Mucosa of stomach (tissue), 1 donor: ENCODE results near the gene ZP3.
"Not testable (repeated sequence)": the region's sequence is repeated elsewhere in the genome, so short reads cannot be mapped to it uniquely, and the experiment has no call there.

Source experiments
- H3K27me3 ChIP-seq: one replicate; pipeline ENCODE4 v1.7.0; 2013; ENCODE audit warnings: mild to moderate bottlenecking, low read length; ENCODE audit not compliant: control insufficient read depth, insufficient read depth
- H3K36me3 ChIP-seq: one replicate; pipeline ENCODE4 v1.7.0; 2013; ENCODE audit warnings: low read length; ENCODE audit not compliant: control insufficient read depth, insufficient read depth
- H3K4me1 ChIP-seq: one replicate; pipeline ENCODE4 v1.7.0; 2013; ENCODE audit warnings: mild to moderate bottlenecking, low read length; ENCODE audit not compliant: control insufficient read depth, insufficient read depth
- H3K4me3 ChIP-seq: one replicate; pipeline ENCODE4 v1.7.0; 2013; ENCODE audit warnings: low read length
- H3K9ac ChIP-seq: one replicate; pipeline ENCODE4 v1.7.0; 2013; ENCODE audit warnings: mild to moderate bottlenecking, low read length, moderate library complexity
- H3K9me3 ChIP-seq: one replicate; pipeline ENCODE4 v1.7.0; 2013; ENCODE audit warnings: mild to moderate bottlenecking, low read length, moderate library complexity; ENCODE audit not compliant: control insufficient read depth
- donor health status: Pancreatic carcinoma.

ZP3 gene

DNA sequence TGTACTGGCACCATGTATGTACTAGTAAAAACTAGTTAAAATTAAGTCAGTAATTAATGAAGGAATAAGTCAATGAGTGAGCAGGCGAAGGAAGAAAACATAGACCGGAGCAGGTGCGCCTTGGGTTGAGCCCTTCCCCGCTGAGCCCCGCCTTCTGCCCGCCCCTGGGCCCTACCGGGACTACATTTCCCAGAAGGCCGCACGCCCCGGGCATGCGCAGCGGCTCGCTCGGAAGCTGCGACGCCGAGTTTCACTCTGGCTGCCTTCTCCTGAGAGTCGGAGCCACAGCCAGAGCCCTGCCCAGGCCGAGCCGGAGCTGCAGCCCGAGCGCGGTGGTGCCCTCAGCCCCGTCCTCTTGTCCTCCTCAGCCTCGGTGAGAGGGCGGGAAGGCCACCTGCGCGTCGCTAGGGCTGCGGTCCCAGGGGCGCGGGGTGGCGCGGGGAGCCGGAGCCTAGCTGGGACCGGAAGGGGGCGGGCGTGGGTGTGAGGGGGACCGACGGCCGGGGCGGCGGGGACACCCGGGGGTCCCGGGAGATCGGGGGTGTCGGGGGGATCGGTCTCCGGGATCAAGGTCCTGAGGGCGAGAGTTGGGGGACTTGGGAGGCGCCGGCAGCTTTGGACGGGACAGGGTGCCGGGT lies 36.8 kb downstream of the ZP3 start, which contains the start of gene DTX2:
DTX2 (plus strand) TSS at position 246 of the 638 bp plus-strand sequence. CDS start 18,801 bp downstream, outside the sequence.
- not testable (repeated sequence) for H3K36me3 ChIP-seq, H3K9ac ChIP-seq, H3K4me3 ChIP-seq, H3K9me3 ChIP-seq, H3K4me1 ChIP-seq, H3K27me3 ChIP-seq

DNA sequence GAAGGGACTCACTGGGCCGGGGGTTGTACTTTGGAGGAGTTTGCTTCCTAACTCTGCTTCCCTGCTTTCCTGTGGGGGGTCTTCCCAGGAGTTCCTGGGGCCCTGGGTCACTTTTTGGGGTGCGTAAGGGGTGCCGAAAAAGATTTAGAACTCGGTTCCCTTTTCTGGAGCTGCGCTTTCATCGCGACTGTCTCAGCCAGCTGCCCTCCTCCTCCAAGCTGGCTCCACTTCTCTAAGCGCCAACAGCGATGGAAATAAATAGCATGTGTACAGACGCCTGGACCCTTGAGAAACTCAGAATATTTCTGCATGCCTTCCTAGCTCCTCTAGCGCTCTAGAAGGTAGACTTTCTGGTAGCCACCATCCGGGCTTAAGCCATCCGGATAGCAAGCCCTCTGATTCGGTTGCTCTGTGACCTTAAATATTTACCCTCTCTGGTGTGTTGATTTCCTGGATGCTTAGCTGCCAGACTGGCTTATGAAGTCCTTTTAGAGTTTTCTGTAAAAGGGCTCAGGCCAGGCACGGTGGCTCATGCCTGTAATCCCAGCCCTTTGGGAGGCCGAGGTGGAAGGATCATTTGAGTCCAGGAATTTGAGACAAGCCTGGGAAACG lies 37.6 kb downstream of the ZP3 start:
- H3K9me3 ChIP-seq, H3K27me3 ChIP-seq, H3K36me3 ChIP-seq, H3K9ac ChIP-seq, H3K4me3 ChIP-seq: not testable (repeated sequence)
- peaks cover 11% of the 10 kb centered on the region for H3K4me1 ChIP-seq

DNA sequence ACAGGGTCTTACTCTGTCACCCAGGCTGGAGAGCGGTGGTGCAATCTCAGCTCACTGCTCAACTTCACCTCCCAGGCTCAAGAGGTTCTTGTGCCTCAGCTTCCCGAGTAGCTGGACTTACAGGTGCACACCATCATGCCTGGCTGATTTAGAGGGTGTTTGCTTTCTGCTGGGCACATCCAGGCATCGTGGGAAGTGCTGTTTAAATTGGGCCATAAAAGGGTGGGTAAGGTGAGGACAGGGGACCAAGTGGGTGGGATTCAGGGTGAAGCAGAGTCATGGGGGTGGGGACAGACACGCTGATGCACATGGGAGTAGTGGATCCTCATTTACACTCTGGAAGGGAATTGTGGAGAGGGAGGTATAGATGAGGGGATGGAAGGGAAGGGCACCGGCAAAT lies 40.2 kb downstream of the ZP3 start:
- H3K36me3 ChIP-seq, H3K27me3 ChIP-seq, H3K9ac ChIP-seq, H3K4me3 ChIP-seq, H3K9me3 ChIP-seq: not testable (repeated sequence)
- H3K4me1 ChIP-seq, result peaks cover 15% of the 10 kb centered on the region

DNA sequence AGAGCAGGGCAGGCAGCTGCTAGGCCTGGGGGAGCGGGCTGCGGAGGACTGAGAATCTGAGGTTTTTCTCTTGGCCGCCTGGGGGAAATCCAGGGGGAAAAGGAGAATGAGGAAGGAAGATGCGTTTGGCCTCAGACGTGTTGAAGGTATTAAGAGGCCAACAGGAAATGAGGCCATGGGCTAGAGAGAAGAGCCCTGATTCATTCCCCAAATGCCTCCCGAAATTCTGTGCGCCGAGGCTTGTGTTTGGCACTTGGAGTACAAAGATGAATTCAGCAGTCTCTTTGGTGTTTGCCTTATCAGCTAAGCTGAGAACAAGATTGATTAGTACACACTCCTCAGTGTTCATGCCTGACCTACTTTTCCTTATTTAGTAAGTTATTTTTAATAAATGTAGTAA lies 41.2 kb downstream of the ZP3 start:
- not testable (repeated sequence) for H3K27me3 ChIP-seq, H3K4me3 ChIP-seq, H3K9me3 ChIP-seq, H3K9ac ChIP-seq, H3K36me3 ChIP-seq
- H3K4me1 ChIP-seq, result peaks cover 15% of the 10 kb centered on the region

DNA sequence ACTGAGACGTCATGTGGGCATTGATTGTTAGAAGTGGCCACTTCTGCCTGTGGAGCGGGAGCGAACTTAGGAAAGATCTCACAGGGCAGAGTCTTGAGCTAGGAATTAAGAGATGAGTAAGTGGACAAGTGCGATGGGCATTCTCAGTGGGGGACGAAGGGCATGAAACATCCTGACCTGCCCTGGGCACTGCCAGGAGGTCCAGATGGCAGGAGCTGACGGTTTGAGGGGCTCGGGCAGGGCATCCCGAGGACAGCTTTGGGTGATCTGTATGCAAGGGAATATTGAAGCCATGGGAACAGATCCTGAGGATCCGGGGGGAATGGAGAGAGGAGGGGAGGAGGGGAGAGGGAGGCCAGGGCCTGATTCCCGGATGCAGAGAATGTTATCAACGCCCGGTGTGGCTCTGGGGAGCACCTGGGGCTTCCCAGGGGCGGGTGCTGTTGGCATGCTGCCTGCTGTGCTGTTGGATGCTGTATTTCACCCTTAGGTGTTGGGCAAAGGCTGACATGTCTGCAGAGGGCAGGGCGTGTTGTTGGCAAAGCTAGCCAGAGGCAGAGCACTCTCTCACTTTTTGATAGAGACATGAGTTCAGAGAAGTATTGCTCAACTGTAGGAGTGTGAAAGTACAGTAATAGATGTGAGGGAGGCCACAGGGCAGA lies 43.1 kb downstream of the ZP3 start:
- not testable (repeated sequence) for H3K9ac ChIP-seq

DNA sequence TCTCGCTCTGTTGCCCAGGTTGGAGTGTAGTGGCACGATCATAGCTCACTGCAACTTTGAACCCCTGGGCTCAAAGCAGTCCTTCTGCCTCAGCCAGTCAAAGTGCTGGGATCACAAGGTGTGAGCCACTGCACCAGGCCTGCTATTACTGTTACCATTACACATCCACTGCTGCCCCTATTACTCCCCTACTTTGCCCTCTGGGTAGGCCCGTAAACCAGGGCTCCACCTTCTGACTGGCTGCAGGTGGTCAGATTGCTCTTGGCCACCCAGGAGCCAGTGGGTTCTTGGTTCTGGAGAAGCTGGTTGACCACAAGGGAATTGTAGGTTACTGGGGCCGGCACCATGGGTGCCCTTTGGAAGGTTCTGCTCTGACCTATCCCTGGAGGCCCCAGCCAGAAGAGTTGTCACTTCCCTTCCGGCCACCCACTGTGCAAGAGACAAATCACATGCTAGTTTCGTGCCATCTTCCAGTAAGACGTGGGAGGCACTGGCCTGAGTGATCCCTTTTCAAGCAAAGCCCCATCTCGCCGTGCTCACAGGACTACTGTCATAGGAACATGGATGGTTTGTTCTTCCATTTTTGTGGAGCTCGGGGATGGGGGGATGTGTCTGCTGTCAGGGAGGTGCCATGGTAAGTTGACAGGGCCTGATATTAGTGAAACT lies 46.9 kb downstream of the ZP3 start:
- H3K36me3 ChIP-seq, H3K9me3 ChIP-seq, H3K4me1 ChIP-seq, H3K4me3 ChIP-seq, H3K9ac ChIP-seq, H3K27me3 ChIP-seq: not testable (repeated sequence)

More for the DNA sequence above, 43.1 kb downstream of the ZP3 start:
- H3K9me3 ChIP-seq, H3K27me3 ChIP-seq, H3K36me3 ChIP-seq, H3K4me3 ChIP-seq: not testable (repeated sequence)
- peaks cover 15% of the 10 kb centered on the region for H3K4me1 ChIP-seq

DNA sequence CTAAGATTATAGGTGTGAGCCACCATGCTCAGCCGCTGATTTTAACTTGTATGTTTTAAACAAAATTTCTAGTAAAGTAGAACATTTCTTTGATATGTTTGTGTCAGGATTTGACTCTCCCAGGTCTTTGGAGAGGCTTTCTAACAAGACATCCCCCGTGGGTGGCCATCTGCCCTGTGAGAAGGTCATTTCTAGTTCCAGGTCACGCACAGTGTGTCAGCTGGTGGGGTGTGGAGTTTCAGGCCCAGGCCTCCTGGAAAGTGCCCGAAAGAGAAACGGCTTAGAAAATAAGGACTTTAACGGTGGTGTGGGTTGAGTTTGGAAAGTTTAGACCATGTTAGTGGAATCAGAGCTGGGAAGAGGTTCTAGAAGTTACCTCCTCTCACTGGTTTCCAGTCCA lies 48.3 kb downstream of the ZP3 start:
- H3K9me3 ChIP-seq, H3K4me1 ChIP-seq, H3K36me3 ChIP-seq, H3K9ac ChIP-seq, H3K4me3 ChIP-seq, H3K27me3 ChIP-seq: not testable (repeated sequence)

DNA sequence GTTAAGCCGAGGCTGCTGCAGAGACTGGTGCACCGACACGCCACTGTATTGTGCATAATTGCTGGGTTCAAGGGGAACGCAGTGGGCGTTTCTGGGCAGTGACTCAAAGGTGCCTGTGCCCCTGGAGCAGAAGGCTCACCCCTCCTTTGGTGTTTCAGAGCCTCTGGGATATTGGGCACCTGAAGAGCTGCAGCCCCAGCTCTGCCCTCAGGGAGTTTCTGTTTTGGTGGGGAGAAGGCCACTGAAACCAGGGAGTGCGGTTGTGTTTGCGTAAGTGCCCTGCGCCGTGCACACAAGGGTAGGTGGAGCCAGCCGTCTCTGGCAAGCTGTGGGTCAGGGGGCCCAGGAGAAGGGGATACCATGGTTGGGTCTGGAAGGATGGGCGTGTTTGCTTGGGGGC lies 51.5 kb downstream of the ZP3 start:
- H3K4me3 ChIP-seq, H3K9me3 ChIP-seq, H3K9ac ChIP-seq, H3K27me3 ChIP-seq, H3K4me1 ChIP-seq, H3K36me3 ChIP-seq: not testable (repeated sequence)

DNA sequence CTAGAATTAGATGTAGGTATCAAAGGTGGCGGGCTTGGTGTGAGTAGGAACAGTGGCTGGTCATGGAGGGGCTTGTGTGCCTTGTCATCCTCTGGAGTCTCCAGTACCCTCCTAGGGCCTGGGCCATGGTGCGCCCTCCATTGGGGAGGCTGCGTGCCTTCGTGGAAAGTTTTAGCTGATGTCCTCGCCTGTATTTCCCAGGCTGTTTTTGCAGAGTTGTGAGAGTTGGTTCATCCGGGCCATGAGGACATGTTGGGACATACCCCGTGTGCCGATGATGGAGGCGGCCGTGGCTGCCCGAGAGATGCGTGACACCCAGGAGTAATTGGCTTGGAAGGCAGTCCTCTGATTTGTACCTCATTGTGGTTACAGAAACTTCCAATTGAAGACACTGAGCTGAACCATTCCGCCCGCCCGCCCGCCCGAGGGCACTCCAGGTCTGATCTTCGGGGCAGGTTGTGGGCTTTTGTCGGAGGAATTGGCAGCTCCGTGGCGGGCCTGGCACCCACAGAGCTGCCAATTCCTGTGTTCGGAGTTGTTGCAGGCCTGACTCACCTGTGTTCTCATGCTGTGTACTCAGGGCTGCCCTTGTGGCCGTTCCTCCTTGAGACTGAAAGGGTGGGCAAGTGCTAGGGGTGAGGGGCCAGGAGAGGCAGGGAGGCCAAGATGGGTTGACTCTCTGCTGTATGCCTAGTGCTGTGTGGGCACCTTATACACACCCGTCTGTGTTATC lies 52.2 kb downstream of the ZP3 start:
- H3K36me3 ChIP-seq, H3K27me3 ChIP-seq, H3K4me1 ChIP-seq, H3K9ac ChIP-seq, H3K9me3 ChIP-seq, H3K4me3 ChIP-seq: not testable (repeated sequence)

DNA sequence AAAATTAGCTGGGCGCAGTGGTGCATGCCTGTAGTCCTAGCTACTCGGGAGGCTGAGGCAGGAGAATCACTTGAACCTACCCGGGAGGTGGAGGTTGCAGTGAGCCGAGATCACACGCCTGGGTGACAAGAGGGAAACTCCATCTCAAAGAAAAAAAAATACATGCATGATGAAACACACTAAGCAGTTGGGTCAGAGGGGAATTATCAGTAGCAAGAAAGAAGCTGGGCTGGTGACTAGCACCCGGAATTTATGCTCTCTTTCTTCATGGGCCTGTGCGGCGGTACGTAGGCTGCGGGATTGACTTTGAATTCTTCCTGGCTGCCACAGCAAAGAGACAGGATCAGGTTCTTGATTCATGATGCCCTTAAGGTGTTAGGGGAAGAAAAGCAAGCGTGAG lies 54.9 kb downstream of the ZP3 start:
- not testable (repeated sequence) for H3K4me3 ChIP-seq, H3K9me3 ChIP-seq, H3K9ac ChIP-seq, H3K27me3 ChIP-seq, H3K4me1 ChIP-seq, H3K36me3 ChIP-seq

DNA sequence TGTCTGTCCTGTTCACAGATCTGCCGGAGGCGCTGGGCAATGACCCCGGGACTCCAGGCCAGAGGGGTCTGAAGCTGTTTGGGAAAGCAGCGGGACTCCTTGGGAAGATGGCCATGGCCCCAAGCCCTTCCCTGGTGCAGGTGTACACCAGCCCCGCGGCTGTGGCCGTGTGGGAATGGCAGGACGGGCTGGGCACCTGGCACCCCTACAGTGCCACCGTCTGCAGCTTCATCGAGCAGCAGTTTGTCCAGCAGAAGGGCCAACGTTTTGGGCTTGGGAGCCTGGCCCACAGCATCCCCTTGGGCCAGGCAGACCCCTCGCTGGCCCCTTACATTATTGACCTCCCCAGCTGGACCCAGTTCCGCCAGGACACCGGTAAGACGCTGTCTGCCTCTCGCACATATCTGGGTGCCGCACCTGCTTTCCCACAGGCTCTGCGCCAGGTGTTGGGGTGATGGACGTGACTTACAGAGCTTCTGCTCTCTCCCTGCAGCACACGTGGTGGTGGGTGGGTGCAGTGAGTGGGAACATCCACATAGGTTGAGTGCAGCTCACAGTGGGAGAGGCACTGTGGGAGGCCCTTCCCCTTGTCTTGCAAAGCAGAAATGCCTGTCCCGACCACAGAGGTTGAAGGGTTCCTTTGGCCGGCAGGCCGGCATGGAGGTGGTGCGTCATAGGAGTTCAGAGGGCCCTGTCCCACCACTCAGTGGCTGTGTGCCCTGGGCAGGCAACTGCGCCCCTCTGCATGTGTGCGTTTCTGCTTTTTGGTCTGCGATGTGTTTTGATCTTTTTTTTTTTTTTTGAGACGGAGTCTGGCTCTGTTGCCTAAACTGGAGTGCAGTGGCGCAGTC lies 55.9 kb downstream of the ZP3 start:
- H3K9ac ChIP-seq, H3K36me3 ChIP-seq, H3K4me3 ChIP-seq, H3K27me3 ChIP-seq, H3K9me3 ChIP-seq, H3K4me1 ChIP-seq: not testable (repeated sequence)
